Transverse colon (tissue), 4 donors: ENCODE measurements around the gene H2BK1. TPM values are rescaled to one million over a fixed set of nuclear protein-coding genes. Genes with fewer than 3 reads are reported as not detected.

Source experiments
- DNase-seq: peaks from one replicate; pipeline ENCODE4 v3.0.0-alpha.2; 2019
- H3K27ac ChIP-seq, 4 donors: fragments of 200-600 bp; sonication (generic); 2 replicates each; pipeline ENCODE4 v1.5.1; 2016 to 2018; ENCODE audit warnings: inconsistent platforms in 4 of 4
- H3K27me3 ChIP-seq: fragments of 200-600 bp; sonication (generic); 2 replicates; pipeline ENCODE4 v1.5.1; 2017; ENCODE audit warnings: inconsistent platforms
- H3K36me3 ChIP-seq, 4 donors: fragments of 200-600 bp; sonication (generic); 2 replicates each; pipeline ENCODE4 v1.5.1; 2017 to 2019; ENCODE audit warnings: inconsistent platforms in 4 of 4
- H3K4me1 ChIP-seq, 4 donors: fragments of 200-600 bp; sonication (generic); 2 replicates each; pipeline ENCODE4 v1.5.1; 2017 to 2020; ENCODE audit warnings: inconsistent platforms in 4 of 4
- H3K4me3 ChIP-seq, 4 donors: fragments of 200-600 bp; sonication (generic); 1 replicate in 1 of 4; 2 replicates in 3 of 4; pipeline versions ENCODE4 v1.5.1 to v1.6.1; 2017 to 2019; ENCODE audit warnings: inconsistent platforms in 4 of 4
- H3K9me3 ChIP-seq, 2 donors: fragments of 200-600 bp; sonication (generic); 2 replicates each; pipeline ENCODE4 v1.5.1; 2017 to 2019; ENCODE audit warnings: inconsistent platforms in 2 of 2
- CTCF ChIP-seq, 5 experiments: fragments of 200-600 bp in 3 of 5; fragments of 450-650 bp in 2 of 5; sonication (generic) in 3 of 5; IDR thresholded peaks; 1 replicate in 2 of 5; 2 replicates in 3 of 5; pipeline ENCODE4 v1.5.1; 2016 to 2017; ENCODE audit warnings: antibody characterized with exemption in 5 of 5, inconsistent platforms in 3 of 5, mild to moderate bottlenecking in 2 of 5, moderate library complexity in 1 of 5
- EP300 ChIP-seq: sonication (generic); formaldehyde crosslinking; IDR thresholded peaks from one replicate; pipeline ENCODE4 v1.6.1; 2017; ENCODE audit warnings: antibody characterized with exemption, low read depth
- POLR2A ChIP-seq: fragments of 450-650 bp; IDR thresholded peaks from one replicate; pipeline ENCODE4 v1.6.1; 2016; ENCODE audit warnings: antibody characterized with exemption, mild to moderate bottlenecking, moderate library complexity
- POLR2AphosphoS5 ChIP-seq, 3 donors: sonication (generic); formaldehyde crosslinking; IDR thresholded peaks; one replicate each; pipeline ENCODE4 v1.6.1; 2016; ENCODE audit warnings: antibody characterized with exemption in 3 of 3
- WGBS, 2 donors: methylation state at CpG; one replicate each; pipeline ENCODE4 v1.1.5; 2018; ENCODE audit warnings: low coverage in 1 of 2; 5-methylcytosine and 5-hydroxymethylcytosine counted together
- in situ Hi-C, 4 donors: fragments of 200-750 bp; cut with MboI; loops; one replicate each; pipeline versions ENCODE4 v1.15.0 to v1.15.1; 2017; ENCODE audit warnings: low sequenced_read_pairs in 3 of 4, low pct_ligation_motif_present in 1 of 4, low pct_unique_long_range_greater_than_20kb in 1 of 4
- intact Hi-C: fragments of 100-400 bp; cut with DNase I; formaldehyde crosslinking; loops from one replicate; pipeline ENCODE4 v1.15.1; 2023; ENCODE audit warnings: low total_unique reads
- total RNA-seq, 4 donors: library from RNA; depleted of rRNA; stranded (reverse); fragments of >200 nt; gene quantifications; one replicate each; pipeline ENCODE4 v1.1.0, GENCODE V29; 2016

The H2BK1 gene
- total RNA-seq, 4 donors from 2014 or later: not detected

GRCh38 chr7:151251689-151252560 lies 41.6 kb upstream of the H2BK1 start:
- Histone ChIP-seq H3K36me3 (no peaks in the 10 kb centered on the region), H3K4me1 (peaks cover 18 to 56% (median 41%) of the 10 kb centered on the region in 4 donors), H3K27ac (peak overlapping the region; percentile 85 to 96 (median 90)), H3K9me3 (no peaks in the 10 kb centered on the region), H3K27me3 (peaks cover 81% of the 10 kb centered on the region), H3K4me3 (peak overlapping the region; percentile 39 to 64 (median 52))
- peak; percentile 54 for DNase-seq
- 0 to 8% methylated on average over 4 to 28 of the region's 79 CpGs for WGBS, 2 donors
- intact Hi-C loops (no loop called here), in situ Hi-C loops (no loop called here)
- TF ChIP-seq POLR2AphosphoS5 (IDR thresholded peaks at IDR 0.05) (no peak), EP300 (no peak), POLR2A (no peak), CTCF (IDR thresholded peaks at IDR 0.05) (no peak)

- 20% methylated on average over 4 of the region's 19 CpGs; no CpG with 5 or more reads in 1 of the 2 donors for WGBS, 2 donors
- H3K4me1 ChIP-seq: peaks cover 21 to 60% (median 43%) of the 10 kb centered on the region in 4 donors
- DNase-seq: no peak
- H3K36me3 ChIP-seq: no peaks in the 10 kb centered on the region
- in situ Hi-C loops (no loop called here), intact Hi-C loops (no loop called here)
- H3K27ac ChIP-seq: peak overlapping the region; percentile 85 to 96 (median 90)
- TF ChIP-seq POLR2A (no peak), POLR2AphosphoS5 (IDR thresholded peaks at IDR 0.05) (no peak), CTCF (IDR thresholded peaks at IDR 0.05) (no peak), EP300 (no peak)
- peaks cover 82% of the 10 kb centered on the region for H3K27me3 ChIP-seq
- peak overlapping the region; percentile 28 to 64 (median 40) for H3K4me3 ChIP-seq
- no peaks in the 10 kb centered on the region for H3K9me3 ChIP-seq
Measured at GRCh38 chr7:151251328-151251688, 41.0 kb upstream of the H2BK1 start.

- H3K4me1 ChIP-seq: peaks cover 21 to 66% (median 50%) of the 10 kb centered on the region in 4 donors
- in situ Hi-C loops (no loop called here), intact Hi-C loops (no loop called here)
- TF ChIP-seq POLR2A (no peak), POLR2AphosphoS5 (IDR thresholded peaks at IDR 0.05) (no peak), CTCF (IDR thresholded peaks at IDR 0.05) (no peak), EP300 (no peak)
- DNase-seq: no peak
- H3K4me3 ChIP-seq: peak overlapping the region in 1 of 4 donors; percentile 64
- no peaks in the 10 kb centered on the region for H3K9me3 ChIP-seq
- H3K27me3 ChIP-seq: peaks cover 85% of the 10 kb centered on the region
- H3K36me3 ChIP-seq: no peaks in the 10 kb centered on the region
- H3K27ac ChIP-seq: peak overlapping the region; percentile 85 to 96 (median 90)
- 57 to 66% methylated on average over 3 to 7 of the region's 7 CpGs for WGBS, 2 donors
Measured at GRCh38 chr7:151250181-151251132, 40.2 kb upstream of the H2BK1 start.

- peak; percentile 48 for DNase-seq
- Histone ChIP-seq H3K9me3 (no peaks in the 10 kb centered on the region), H3K27ac (peak overlapping the region; percentile 85 to 96 (median 90)), H3K4me3 (peak overlapping the region in 2 of 4 donors; percentile 46 to 53), H3K36me3 (no peaks in the 10 kb centered on the region), H3K4me1 (peaks cover 24 to 73% (median 58%) of the 10 kb centered on the region in 4 donors), H3K27me3 (peaks cover 86% of the 10 kb centered on the region)
- intact Hi-C loops: loop anchor here (5.0 kb wide), 1 partner anchor 53 kb away; no protein-coding TSS in a partner anchor
- 13 to 20% methylated on average over 2 to 5 of the region's 5 CpGs for WGBS, 2 donors
- TF ChIP-seq POLR2A (no peak), CTCF (IDR thresholded peaks at IDR 0.05) (no peak), POLR2AphosphoS5 (IDR thresholded peaks at IDR 0.05) (no peak), EP300 (no peak)
- in situ Hi-C loops: no loop called here
Measured at GRCh38 chr7:151249732-151250072, 39.4 kb upstream of the H2BK1 start.
